ENCODE measurements around the gene ZNF511.
A peak's percentile ranks its signal among the peaks of the same experiment; 100 is the strongest.
"Not testable (repeated sequence)": the region's sequence is repeated elsewhere in the genome, so short reads cannot be mapped to it uniquely, and the experiment has no call there.

ZNF511 gene

GRCh38 chr10:133308421-133309099, at the start of gene ZNF511, which contains the start of gene TUBGCP2:
Gene ZNF511 (plus strand): TSS chr10:133308914. CDS start chr10:133308944, 30 bp downstream.
Gene TUBGCP2 (minus strand): TSS chr10:133308872. CDS start chr10:133302941, 5,931 bp downstream.
- H3K4me1 Mint-ChIP-seq: peaks cover 24 to 44% of the 10 kb centered on the region in 2 donors
- H3K27me3 Mint-ChIP-seq: no peaks in the 10 kb centered on the region
- H3K27ac Mint-ChIP-seq: peak within 1 kb of the TSS; percentile 99
- H3K36me3 Mint-ChIP-seq: peaks cover 19 to 32% of the 10 kb centered on the region in 2 donors
- peak within 1 kb of the TSS; percentile 98 for H3K4me3 Mint-ChIP-seq
- DNase-seq: peak; percentile 89
- no peaks in the 10 kb centered on the region for H3K9me3 Mint-ChIP-seq
- peak; percentile 76 to 85 for ATAC-seq (replicated peaks)

GRCh38 chr10:133259602-133259989, 49.1 kb upstream of the ZNF511 start:
- no peak for ATAC-seq (replicated peaks)
- H3K27ac Mint-ChIP-seq: no peak overlapping the region
- no peak for DNase-seq
- H3K27me3 Mint-ChIP-seq: no peaks in the 10 kb centered on the region
- H3K4me3 Mint-ChIP-seq: peak overlapping the region in 1 of 2 donors; percentile 8
- H3K4me1 Mint-ChIP-seq: peaks cover 40 to 61% of the 10 kb centered on the region in 2 donors
- peaks cover 3 to 4% of the 10 kb centered on the region in 2 donors for H3K36me3 Mint-ChIP-seq
- no peaks in the 10 kb centered on the region for H3K9me3 Mint-ChIP-seq

GRCh38 chr10:133260895-133261725, 47.6 kb upstream of the ZNF511 start:
- peak; percentile 78 to 80 for ATAC-seq (replicated peaks)
- peak overlapping the region; percentile 97 for H3K27ac Mint-ChIP-seq
- peak; percentile 86 for DNase-seq
- peaks cover 6 to 13% of the 10 kb centered on the region in 2 donors for H3K36me3 Mint-ChIP-seq
- H3K27me3 Mint-ChIP-seq: no peaks in the 10 kb centered on the region
- H3K4me1 Mint-ChIP-seq: peaks cover 46 to 70% of the 10 kb centered on the region in 2 donors
- H3K4me3 Mint-ChIP-seq: peak overlapping the region; percentile 88 to 91
- no peaks in the 10 kb centered on the region for H3K9me3 Mint-ChIP-seq

GRCh38 chr10:133261726-133262325, 46.9 kb upstream of the ZNF511 start:
- Mint-ChIP-seq H3K4me1 (peaks cover 46 to 70% of the 10 kb centered on the region in 2 donors), H3K9me3 (no peaks in the 10 kb centered on the region), H3K36me3 (peaks cover 6 to 13% of the 10 kb centered on the region in 2 donors), H3K4me3 (peak overlapping the region; percentile 88 to 91), H3K27me3 (no peaks in the 10 kb centered on the region), H3K27ac (peak overlapping the region; percentile 97)
- DNase-seq (peak; percentile 71), ATAC-seq (replicated peaks) (peak; percentile 53 to 67)

- no peak for ATAC-seq (replicated peaks)
- no peak for DNase-seq
- Mint-ChIP-seq H3K36me3 (peaks cover 7 to 13% of the 10 kb centered on the region in 2 donors), H3K4me1 (peaks cover 41 to 65% of the 10 kb centered on the region in 2 donors), H3K4me3 (peak overlapping the region in 1 of 2 donors; percentile 14), H3K27me3 (no peaks in the 10 kb centered on the region), H3K27ac (no peak overlapping the region), H3K9me3 (no peaks in the 10 kb centered on the region)
Observed at GRCh38 chr10:133262696-133263095, 46.0 kb upstream of the ZNF511 start.

GRCh38 chr10:133263674-133264073, 45.0 kb upstream of the ZNF511 start:
- Mint-ChIP-seq H3K4me1 (peaks cover 34 to 56% of the 10 kb centered on the region in 2 donors), H3K27me3 (no peaks in the 10 kb centered on the region), H3K9me3 (no peaks in the 10 kb centered on the region), H3K4me3 (no peak overlapping the region), H3K36me3 (peaks cover 11 to 13% of the 10 kb centered on the region in 2 donors), H3K27ac (no peak overlapping the region)
- no peak for ATAC-seq (replicated peaks)
- DNase-seq: no peak

GRCh38 chr10:133264461-133264860, 44.3 kb upstream of the ZNF511 start:
- DNase-seq (no peak), ATAC-seq (replicated peaks) (no peak)
- Mint-ChIP-seq H3K27me3 (no peaks in the 10 kb centered on the region), H3K36me3 (peaks cover 13 to 15% of the 10 kb centered on the region in 2 donors), H3K27ac (peak overlapping the region; percentile 87), H3K4me3 (no peak overlapping the region), H3K4me1 (peaks cover 29 to 48% of the 10 kb centered on the region in 2 donors), H3K9me3 (no peaks in the 10 kb centered on the region)

GRCh38 chr10:133265052-133265451, 43.7 kb upstream of the ZNF511 start:
- Mint-ChIP-seq H3K4me1 (peaks cover 25 to 42% of the 10 kb centered on the region in 2 donors), H3K27ac (peak overlapping the region; percentile 62), H3K36me3 (peaks cover 14 to 15% of the 10 kb centered on the region in 2 donors)
- H3K27me3 Mint-ChIP-seq; DNase-seq; H3K9me3 Mint-ChIP-seq; ATAC-seq (replicated peaks); H3K4me3 Mint-ChIP-seq: not testable (repeated sequence)

- Mint-ChIP-seq H3K4me1 (peaks cover 15 to 31% of the 10 kb centered on the region in 2 donors), H3K36me3 (peaks cover 18% of the 10 kb centered on the region in 2 donors), H3K4me3 (no peak overlapping the region), H3K27me3 (no peaks in the 10 kb centered on the region), H3K27ac (no peak overlapping the region), H3K9me3 (no peaks in the 10 kb centered on the region)
- ATAC-seq (replicated peaks): no peak
- DNase-seq: no peak
Observed at GRCh38 chr10:133266056-133266795, 42.5 kb upstream of the ZNF511 start.

GRCh38 chr10:133267293-133267692, 41.4 kb upstream of the ZNF511 start:
- Mint-ChIP-seq H3K9me3 (no peaks in the 10 kb centered on the region), H3K27me3 (no peaks in the 10 kb centered on the region), H3K4me1 (peaks cover 14 to 36% of the 10 kb centered on the region in 2 donors), H3K27ac (no peak overlapping the region), H3K36me3 (peaks cover 24 to 26% of the 10 kb centered on the region in 2 donors), H3K4me3 (no peak overlapping the region)
- no peak for ATAC-seq (replicated peaks)
- no peak for DNase-seq

- Mint-ChIP-seq H3K4me1 (peaks cover 14 to 32% of the 10 kb centered on the region in 2 donors), H3K4me3 (no peak overlapping the region), H3K27me3 (no peaks in the 10 kb centered on the region), H3K9me3 (no peaks in the 10 kb centered on the region), H3K36me3 (peaks cover 27 to 29% of the 10 kb centered on the region in 2 donors), H3K27ac (no peak overlapping the region)
- ATAC-seq (replicated peaks) (no peak), DNase-seq (no peak)
Observed at GRCh38 chr10:133267829-133268228, 40.9 kb upstream of the ZNF511 start.

- no peak for DNase-seq
- Mint-ChIP-seq H3K27ac (peak overlapping the region; percentile 42), H3K4me3 (no peak overlapping the region), H3K27me3 (no peaks in the 10 kb centered on the region), H3K9me3 (no peaks in the 10 kb centered on the region), H3K36me3 (peaks cover 27 to 29% of the 10 kb centered on the region in 2 donors), H3K4me1 (peaks cover 14 to 28% of the 10 kb centered on the region in 2 donors)
- no peak for ATAC-seq (replicated peaks)
Observed at GRCh38 chr10:133268532-133268931, 40.2 kb upstream of the ZNF511 start.

GRCh38 chr10:133269367-133269766, 39.3 kb upstream of the ZNF511 start:
- no peak for DNase-seq
- Mint-ChIP-seq H3K27me3 (no peaks in the 10 kb centered on the region), H3K27ac (no peak overlapping the region), H3K4me1 (peaks cover 10 to 20% of the 10 kb centered on the region in 2 donors), H3K9me3 (no peaks in the 10 kb centered on the region), H3K4me3 (no peak overlapping the region), H3K36me3 (peaks cover 24 to 26% of the 10 kb centered on the region in 2 donors)
- ATAC-seq (replicated peaks): no peak
